NCI-H2107 treated with DMSO at 0.1 percent for 48 hours (cell line): ENCODE results near the gene RNF148.
A peak's percentile ranks its signal among the peaks of the same experiment; 100 is the strongest.

Experiments used
- DNase-seq: peaks from one replicate; lab custom pipeline; 2025; ENCODE audit not compliant: unreplicated experiment; lab: John Stamatoyannopoulos, UW

The RNF148 gene, protein sequence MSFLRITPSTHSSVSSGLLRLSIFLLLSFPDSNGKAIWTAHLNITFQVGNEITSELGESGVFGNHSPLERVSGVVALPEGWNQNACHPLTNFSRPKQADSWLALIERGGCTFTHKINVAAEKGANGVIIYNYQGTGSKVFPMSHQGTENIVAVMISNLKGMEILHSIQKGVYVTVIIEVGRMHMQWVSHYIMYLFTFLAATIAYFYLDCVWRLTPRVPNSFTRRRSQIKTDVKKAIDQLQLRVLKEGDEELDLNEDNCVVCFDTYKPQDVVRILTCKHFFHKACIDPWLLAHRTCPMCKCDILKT

DNA sequence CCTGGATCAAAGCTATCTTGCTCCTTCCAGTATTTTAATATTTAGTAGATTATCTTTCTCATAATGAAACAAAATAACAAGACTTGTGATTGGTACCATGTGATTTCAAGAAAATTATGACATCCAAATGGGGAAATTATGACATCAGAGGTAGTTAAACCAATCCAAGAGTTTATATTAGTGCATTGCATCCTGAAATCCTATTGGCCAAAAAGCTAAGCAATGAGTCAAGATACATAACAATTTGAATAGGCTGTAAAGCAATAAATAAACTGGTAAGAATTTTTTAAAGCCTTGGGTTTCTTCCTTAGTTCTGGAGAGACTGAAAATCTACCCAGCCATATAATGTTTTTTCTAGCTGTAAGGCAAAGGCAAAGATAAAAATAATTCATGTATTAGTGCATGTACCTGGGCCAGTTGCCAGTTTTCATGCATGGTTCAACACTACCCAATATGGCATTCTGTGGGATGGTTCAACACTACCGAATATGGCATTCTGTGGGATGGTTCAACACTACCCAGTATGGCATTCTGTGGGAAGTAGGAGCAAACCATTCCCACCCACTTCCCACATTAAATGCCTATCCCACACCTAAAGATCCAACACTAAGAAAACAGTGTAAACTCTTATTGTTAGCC lies at the start of gene RNF148:
Gene RNF148, minus strand, starts transcription at position 51 of the 639 bp plus-strand sequence. CDS start 172 bp downstream, outside the sequence.
- DNase-seq, result no peak

DNA sequence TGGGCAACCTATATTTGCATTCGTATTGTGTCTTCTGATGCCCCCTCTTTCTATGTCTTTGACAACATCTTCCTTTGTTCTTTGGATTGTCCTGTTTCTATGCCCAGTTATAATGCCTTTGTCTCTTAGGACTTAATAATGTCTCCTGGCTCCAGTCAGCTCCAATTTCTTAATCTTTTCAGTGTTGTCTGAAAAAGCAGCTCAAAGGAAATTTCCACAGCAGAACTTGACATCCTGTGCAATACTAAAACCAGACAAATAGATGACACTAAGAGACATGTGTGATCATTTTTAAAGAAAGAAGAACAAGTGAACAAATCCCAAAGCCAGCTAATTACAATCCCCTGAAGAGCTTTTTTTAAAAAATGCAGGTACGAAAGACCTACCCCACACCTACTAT lies 47.7 kb upstream of the RNF148 start:
- no peak for DNase-seq

DNA sequence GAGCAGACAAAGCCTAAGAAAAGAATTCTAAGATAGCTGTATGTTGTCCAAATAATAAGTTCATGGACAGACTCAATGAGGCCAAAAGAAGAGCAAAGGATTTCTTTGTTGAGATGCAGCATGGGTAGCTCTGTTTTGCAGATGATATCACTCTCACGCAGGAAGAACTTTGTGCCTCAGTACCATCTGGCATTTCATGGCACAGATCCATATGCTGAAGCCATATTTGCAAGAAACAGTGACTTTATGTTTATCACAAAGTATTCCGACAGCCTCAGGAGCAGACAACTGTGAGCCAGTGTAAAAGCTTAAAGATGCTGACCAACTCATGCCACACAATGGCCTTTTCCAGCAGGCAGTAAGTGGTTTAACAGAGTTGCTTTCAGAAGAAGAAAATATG lies 45.5 kb upstream of the RNF148 start:
- no peak for DNase-seq

DNA sequence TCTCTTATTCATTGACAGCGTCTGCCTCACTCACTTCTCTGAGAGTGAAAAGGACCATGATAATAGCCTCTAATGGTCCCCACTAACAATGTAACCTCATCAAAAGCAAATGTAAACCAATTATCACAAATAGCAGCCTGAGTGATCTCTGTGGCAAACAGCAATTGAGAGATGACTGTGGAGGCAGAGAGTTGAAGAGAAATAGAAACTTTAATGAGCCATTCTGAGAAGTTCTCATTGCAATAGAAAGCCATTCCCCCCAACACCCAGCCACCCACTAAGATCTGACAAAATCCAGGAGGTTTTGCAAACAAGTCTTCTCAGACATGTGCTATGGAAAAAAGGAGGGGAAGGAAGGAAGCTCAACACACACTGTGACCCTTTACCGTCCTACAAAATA lies 44.2 kb upstream of the RNF148 start:
- DNase-seq, result peak; percentile 31

DNA sequence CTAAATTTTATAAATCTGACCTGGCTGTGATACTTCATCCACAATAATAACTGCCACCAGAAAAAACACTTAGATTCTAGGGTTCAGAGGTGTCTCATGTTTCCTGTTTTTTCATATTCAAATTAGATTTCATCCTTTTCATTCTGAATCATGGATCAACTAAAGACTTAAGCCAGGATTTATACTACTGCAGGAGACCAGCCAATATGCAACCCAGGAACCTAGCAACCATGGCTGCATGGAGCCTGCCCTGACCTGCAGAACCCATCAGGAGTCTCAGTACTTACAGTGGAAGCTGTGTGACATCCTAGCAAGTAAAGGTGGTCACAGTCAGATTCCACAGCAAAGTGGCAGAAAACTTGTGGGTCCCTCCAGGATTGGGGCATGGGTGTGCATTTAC lies 40.5 kb upstream of the RNF148 start:
- DNase-seq, result peak; percentile 25

DNA sequence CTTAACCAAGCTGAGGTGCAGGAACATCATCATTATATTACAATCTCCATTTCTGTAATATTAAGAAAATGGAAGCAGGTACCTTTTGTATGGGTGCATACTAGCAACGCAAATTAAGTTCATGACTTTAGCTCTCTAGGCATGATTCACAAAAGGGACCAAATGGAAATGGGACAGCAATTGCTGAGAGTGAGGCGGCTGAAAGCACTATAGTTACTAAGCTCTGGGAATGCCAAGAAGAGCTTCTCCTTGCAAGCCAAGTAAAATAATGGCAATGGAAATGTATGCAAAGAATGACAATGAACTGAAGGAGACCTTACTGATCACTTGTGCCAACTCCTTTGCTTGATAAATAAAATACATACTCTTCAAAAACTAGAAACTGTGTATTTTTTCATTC lies 36.2 kb upstream of the RNF148 start:
- no peak for DNase-seq

DNA sequence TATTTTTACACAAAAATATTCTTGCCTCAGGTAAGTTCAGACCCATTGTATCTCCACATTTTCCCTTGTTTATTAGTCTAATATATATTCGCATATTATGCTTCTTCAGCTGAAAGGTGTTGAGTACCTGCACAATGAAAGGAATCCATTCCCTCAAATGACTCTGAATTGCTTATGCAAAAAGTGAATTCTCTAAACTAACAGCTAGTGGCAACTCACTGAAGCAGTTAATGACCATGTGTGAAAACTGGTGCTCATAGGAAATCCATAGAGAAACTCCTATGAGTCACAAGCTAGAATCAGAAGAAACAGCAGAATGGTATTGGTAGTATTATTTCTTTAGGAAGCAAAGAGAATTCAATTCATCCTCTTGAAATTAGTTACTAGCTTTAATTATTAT lies 33.5 kb upstream of the RNF148 start:
- no peak for DNase-seq

DNA sequence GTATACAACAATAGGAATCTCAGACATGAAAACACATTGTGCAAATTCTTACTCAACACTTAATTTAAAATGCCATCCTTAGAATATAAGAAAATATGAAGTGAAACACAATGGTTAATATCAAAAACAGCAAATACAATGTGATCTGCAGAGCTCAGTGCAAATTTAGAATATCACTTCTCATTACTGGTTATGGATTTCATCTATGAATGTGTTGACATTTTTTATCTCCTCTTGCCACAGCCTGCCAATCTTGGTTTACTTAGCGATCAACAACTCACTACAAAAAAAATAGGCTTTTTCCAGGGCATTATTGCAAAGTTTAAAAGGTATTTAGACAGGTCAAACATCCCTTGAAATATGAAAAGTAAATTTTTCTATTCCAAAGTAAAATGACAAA lies 25.0 kb upstream of the RNF148 start:
- no peak for DNase-seq

DNA sequence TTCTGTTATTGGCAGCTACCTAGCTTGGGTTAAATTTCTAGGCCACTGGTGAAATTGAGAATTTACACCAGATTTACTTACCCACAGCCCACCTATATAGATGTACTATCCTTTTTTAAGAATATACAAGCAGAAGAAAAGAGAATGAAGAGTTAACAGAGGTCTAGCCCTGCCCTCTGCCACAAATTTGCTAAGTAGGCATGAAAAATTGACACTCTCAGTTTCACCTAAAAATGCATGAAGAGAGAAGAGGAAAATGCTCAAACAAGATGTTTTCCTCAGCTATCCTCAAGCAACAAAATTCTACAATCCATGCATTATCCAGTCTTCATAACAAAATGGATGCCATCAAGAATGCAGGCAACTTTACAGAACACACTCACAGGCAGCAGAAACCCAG lies 24.6 kb upstream of the RNF148 start:
- DNase-seq, result no peak

DNA sequence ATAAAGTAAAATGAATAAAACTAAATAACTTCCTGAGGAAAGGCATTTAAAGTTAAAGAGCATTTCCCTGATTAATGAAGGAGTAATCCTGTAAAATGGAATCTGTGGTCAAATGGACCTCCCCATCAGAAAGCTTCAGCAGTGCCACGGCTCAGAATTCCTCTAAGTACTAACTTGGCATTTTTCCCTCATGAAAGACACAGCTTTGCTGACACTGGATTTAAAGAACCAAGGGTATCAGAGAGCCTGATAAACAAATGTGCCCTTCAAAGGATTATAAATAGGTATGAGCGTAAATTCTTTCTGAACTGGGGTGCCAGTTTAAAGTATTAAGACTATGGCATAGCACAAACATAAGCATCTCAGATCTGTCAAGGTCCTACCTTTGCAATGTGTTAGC lies 24.2 kb upstream of the RNF148 start:
- no peak for DNase-seq

DNA sequence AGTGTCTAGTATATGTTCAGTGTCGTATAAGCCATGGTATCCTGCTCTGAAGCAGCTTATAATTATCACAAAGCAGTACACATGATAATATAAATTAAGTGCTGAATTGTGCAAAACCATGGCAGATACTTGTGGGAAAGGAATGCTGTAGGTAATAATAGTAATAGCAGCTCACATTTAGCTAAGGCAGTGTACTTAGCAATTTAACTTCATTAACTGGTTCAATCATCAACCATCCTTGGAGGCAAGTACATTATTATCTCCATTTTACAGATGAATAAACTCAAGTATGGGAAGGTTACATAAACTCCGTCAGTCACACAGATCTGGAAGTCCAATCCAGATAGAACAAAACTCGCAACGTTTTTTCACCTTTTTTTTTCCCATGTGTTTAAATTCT lies 21.6 kb upstream of the RNF148 start:
- DNase-seq, result no peak

DNA sequence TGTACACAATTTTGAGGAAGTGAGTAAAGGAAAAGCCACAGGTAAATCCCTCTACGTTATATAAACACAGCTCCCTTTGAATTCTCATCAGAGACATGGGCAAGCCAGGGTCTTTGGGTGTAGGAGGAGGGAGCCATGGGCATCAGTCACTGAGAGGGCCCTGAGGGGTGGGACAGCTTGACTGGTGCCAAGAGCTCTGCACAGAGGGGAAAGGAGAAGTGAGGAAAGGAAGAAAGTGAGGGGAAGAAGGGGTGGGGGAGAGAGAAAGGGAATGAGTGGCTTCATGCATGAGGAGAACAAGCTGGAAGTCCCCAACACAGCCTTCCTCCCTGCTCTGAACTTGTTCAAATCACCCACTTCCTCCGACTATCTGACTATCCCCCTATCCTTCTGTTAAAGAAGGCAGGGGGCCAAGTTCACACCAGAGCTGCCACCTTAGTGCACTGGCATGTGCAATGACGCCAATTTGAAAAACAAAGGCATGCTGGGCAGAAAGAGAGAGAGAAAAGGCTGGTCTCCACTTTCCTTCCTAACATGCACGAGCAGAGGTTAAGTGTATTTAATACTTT lies 16.4 kb upstream of the RNF148 start:
- no peak for DNase-seq

DNA sequence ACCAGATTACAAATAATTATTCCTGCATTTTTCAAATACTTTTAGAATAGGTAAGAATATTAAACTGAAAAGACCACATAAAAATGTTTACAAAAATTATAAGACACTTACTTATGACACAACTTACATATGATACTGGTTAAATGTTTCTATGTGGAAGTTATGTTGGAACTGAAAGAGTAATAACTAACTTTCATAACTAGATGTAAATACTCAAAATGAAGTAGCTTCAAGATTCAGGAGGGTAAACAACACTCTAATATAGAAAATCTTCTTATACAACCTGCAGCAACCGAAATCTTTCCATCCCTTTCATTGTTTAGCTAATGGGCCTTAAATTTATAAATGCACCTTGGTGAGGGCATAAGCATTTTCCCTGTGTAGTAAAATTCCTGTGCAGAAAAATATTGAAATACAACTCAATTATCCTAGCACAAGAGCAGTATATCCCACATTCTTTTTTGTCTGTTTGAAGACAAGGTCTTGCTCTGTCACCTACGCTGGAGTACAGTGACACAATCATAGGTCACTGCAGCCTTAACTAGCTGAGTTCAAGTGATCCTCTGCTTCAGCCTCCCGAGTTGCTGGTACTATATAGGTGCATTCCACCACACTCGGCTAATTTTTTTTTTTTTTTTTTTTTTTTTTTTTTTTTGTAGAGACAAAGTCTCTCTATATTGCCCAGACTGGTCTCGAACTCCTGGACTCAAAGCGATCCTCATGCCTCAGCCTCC lies 14.8 kb upstream of the RNF148 start:
- DNase-seq, result no peak

DNA sequence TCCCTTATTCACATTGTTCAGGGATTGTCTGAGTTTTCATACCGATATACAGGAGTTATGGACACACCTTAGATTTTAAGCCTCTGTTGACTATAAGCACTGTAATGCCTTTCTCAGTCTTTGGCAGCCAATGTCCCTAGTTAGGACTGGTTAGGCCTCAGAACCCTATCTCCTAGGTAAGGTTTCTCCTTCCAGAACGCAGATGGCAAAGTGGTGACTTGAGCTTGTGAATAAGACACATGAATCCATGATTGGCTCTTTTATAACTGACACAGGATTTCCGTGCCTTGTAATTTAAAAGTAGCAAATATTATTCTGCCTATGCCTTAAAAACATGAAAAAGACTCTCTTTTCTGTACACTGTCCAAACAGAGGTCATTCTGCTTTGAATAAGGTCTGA lies 12.5 kb upstream of the RNF148 start:
- no peak for DNase-seq

DNA sequence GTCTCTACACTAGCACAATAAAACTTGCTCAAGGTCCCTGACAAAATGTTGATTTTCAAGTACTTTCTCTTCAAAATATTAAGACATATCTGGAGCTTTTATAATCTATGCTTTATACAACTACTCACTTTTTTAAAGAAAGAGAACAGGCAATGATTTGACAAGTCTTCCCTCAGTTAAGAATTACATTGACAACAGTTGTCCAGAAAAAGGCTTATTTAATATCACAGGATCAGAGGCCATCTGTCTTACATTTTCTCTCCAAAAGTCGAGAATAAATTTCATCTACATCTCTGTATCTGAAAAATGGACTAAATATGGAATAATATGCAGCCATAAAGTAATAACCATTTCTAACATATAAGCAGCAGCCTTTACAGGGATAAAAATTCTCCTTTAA lies 8.2 kb upstream of the RNF148 start:
- DNase-seq, result no peak

DNA sequence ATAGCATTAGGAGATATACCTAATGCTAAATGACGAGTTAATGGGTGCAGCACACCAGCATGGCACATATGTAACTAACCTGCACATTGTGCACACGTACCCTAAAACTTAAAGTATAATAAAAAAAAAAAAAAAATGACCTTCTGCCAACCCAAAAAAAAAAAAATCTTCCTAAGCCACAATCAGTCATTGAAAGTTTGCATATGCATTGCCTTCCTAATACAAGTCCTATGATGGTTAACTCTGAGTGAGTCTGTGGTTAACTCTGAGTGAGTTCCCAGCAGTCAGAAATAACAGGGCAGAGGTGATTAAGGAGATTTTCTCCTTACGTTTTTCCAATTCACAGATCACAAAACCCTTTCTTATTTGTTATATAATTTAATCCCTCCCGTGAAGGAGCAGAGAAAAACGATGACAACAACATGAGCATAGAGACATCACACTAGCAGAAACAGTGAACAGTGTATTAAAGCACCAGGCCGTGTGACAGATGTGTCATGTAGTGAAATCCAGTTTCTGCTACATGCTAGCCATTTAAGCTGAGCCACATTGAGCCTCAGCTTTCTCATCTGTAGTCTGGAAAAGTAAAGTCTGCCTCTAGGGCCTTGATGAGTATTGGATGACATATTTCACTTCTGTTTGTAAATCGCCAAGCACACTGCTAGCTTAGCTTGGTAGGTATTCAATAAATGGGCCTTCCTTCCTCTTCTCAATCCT lies 7.4 kb upstream of the RNF148 start:
- no peak for DNase-seq

DNA sequence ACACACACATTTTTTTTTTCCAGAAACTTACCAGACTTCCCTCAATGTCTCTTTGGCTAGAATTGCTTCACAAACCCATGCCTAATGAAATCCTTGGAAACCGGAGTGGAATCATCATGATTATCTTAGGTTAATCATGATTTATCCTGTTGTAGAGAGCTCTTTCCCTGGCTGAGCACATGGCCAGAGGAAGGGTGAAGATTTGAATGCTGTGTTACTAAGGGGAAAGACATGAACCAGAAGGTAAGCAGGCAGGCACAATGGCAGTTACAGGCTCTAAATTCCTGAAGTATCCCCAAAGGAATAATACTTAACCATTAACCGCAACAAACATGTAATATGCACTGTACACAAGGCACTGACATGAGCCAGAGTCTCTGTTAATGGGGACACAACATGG lies 4.1 kb upstream of the RNF148 start:
- DNase-seq, result no peak

DNA sequence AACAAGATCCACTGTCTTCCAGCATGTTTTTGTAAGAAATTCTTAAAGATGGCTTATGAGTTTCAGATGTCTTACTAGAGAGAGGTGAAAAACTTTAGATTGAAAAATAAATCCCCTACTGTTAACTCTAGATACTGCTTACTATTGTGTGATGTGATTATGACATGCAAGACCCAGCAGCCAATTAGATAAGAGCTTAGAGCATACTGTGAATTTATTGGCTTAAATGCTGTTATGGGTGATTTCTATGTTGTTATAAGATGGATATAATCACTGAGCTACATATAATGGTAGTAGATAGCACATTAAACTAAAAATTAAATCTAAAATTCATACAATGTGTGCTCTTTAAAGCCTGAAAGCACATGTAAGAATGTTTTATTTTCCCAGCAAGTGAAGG lies 3.7 kb downstream of the RNF148 start, which contains the start of gene RNF133:
Gene RNF133, minus strand, starts transcription at position 101 of the 400 bp plus-strand sequence. CDS start 199 bp downstream, outside the sequence.
- DNase-seq, result no peak

DNA sequence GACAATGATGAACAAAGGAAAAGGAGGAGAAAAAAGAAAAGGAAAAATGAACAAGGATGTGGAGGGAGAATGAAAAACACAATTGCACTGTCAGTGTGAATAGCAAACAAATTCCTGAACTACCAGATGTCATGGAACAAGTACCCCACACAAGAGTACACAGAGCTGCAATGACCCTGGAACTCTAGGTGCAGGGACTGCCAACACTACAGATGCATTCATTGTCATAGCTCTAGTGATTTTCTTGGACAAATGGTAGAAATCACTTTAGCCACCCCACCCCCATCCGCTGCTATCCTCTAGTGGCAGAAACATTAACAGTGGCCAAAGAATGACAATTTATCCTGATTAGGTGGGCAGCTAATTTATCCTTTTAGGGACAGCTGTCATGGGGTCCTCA lies 6.9 kb downstream of the RNF148 start:
- no peak for DNase-seq

DNA sequence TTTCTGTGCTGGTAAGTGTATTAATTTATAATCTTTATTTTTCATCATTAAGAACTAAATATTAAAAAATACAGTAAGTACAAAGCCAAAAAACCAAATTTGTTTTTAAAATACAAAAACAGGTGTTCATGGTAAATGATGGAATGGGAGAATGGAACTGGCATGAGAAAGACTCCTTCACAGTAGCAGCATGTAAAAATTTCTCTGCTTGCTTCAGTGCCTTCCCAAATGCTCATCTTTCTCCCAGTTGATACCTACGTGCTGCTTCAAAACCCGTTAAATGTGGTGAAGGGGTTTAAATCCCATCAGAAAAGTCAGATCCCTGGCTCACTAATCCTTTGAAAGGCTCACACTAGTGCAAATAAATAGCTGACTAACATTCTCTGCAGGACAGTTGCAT lies 8.0 kb downstream of the RNF148 start:
- DNase-seq, result no peak

DNA sequence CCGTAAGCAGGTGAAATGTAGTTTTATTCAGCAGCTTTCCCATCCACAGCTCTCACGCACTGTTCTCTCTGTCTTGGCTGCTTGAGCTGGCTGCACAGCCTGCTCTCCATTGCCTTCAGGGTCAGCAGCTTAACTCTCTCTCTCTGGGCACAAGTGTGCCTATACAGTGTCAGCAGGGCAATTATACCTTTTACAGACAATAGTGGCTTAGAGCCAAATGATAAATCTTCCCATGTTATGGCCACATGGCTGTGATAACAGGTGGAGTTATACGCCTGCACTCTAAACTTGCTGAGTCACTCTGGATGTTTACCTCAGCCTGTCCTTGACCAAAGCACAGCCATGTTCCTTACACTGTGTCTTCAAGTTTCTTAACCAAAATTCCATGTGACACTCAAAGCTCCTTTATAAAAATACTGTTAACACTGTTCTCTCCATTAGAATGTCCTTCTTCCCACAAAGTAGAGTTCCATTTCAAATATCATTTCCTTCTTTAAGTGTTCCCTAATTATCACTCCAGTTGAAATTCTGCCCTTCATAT lies 9.9 kb downstream of the RNF148 start:
- DNase-seq, result no peak
